Subcutaneous abdominal adipose tissue (tissue), 5 donors: Measurements from ENCODE around the gene CTBP2.

Experiments
- H3K27ac ChIP-seq: one replicate; pipeline ENCODE4 v1.7.0; 2013; ENCODE audit warnings: low read depth, mild to moderate bottlenecking, inconsistent platforms, low read length, moderate library complexity
- H3K27me3 ChIP-seq, 5 donors: one replicate each; pipeline ENCODE4 v1.7.0; 2013; ENCODE audit warnings: low read length in 5 of 5, inconsistent platforms in 1 of 5; ENCODE audit not compliant: control insufficient read depth in 5 of 5, insufficient read depth in 4 of 5
- H3K36me3 ChIP-seq, 5 donors: one replicate each; pipeline ENCODE4 v1.7.0; 2013; ENCODE audit warnings: low read length in 5 of 5; ENCODE audit not compliant: control insufficient read depth in 5 of 5, insufficient read depth in 5 of 5
- H3K4me1 ChIP-seq, 5 donors: one replicate each; pipeline ENCODE4 v1.7.0; 2013; ENCODE audit warnings: low read length in 5 of 5, mild to moderate bottlenecking in 3 of 5, moderate library complexity in 1 of 5; ENCODE audit not compliant: control insufficient read depth in 5 of 5, insufficient read depth in 5 of 5
- H3K4me3 ChIP-seq, 5 donors: one replicate each; pipeline ENCODE4 v1.7.0; 2013; ENCODE audit warnings: low read length in 5 of 5, low read depth in 1 of 5
- H3K9ac ChIP-seq, 5 donors: one replicate each; pipeline ENCODE4 v1.7.0; 2013; ENCODE audit warnings: low read length in 5 of 5, mild to moderate bottlenecking in 4 of 5, moderate library complexity in 3 of 5
- H3K9me3 ChIP-seq, 5 donors: one replicate each; pipeline ENCODE4 v1.7.0; 2013; ENCODE audit warnings: low read length in 5 of 5; ENCODE audit not compliant: control insufficient read depth in 5 of 5
- donor health status: healthy.
- donor health status: healthy.
- donor health status: healthy.
- donor health status: healthy.
- donor health status: healthy.

CTBP2 gene

DNA sequence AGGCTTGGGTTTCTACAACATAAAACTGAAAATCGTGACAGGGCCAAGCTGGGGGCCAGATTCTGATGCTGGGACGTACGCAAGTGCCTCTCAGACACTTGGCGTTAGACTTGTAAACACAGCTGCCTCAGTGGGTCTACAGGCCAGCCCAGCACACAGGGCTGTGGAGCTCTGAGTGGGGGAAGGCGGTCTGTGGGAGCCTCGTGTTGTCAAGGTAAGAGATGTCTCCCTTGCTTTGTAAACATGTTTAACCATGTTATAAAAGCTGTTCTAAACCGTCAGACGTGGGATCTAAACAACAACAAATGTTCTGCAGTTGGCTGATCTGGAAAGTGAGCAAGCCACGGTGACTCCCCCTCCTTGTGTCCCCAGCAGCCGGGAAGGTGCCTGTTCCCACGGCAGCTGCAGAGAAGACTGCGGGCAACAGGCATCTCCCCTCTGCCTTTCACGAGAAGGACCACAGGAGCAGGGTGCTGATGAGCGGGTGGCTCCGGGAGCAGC, 150.7 kb downstream of the CTBP2 start:
- Histone ChIP-seq H3K4me1 (peaks cover 4 to 41% (median 19%) of the 10 kb centered on the region in 5 donors), H3K27ac (no peak overlapping the region), H3K36me3 (peaks cover 0 to 30% (median 14%) of the 10 kb centered on the region in 5 donors), H3K27me3 (no peaks in the 10 kb centered on the region), H3K9ac (no peak overlapping the region), H3K9me3 (no peaks in the 10 kb centered on the region), H3K4me3 (no peak overlapping the region)

DNA sequence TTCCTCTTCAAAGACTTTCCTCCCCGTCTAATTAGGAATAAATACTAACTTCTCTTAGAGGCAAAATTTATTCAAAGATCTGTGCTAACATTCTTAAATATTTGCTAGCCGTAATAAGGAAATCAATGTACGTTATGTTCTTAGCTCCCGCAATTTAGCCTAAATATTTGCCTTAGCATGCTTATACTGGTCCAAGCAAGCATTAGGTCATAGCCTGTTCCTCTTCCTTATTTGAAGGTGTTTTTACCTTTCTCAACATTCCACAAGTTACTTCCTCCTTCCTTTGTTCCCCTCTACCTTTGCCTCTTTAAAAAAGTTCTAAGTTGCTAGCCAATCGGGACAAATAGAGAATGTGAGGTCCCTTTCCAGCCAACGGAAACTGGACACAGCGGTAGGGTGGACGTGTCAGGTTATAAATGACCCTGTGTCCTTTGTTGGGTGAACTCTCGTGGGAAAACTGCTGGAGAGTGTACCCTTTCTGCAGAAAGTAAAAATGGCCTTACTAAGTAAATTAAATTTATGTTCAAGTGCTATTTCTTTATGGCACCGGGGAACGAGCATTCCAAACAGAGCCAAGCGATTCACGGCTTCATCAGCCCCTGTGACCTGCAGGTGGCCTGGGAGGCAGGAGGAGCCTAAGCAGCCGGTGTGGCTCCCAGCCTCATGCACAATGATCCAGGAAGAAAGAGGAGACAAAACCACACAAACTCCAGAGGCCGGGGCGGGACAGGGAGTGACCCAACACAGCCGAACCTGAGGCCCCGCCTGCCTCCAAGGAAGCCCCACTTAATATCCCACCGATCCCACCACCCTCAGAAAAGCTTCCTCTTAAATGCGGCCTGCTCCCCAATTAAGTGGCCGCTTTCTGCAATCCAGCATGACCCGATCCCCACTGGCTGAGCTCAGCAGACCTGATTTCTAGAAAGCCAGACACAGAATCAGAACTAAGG, 151.4 kb downstream of the CTBP2 start:
- Histone ChIP-seq H3K36me3 (peaks cover 0 to 37% (median 17%) of the 10 kb centered on the region in 5 donors), H3K27ac (no peak overlapping the region), H3K4me3 (no peak overlapping the region), H3K27me3 (no peaks in the 10 kb centered on the region), H3K9ac (no peak overlapping the region), H3K9me3 (no peaks in the 10 kb centered on the region), H3K4me1 (peaks cover 0 to 35% (median 13%) of the 10 kb centered on the region in 5 donors)

DNA sequence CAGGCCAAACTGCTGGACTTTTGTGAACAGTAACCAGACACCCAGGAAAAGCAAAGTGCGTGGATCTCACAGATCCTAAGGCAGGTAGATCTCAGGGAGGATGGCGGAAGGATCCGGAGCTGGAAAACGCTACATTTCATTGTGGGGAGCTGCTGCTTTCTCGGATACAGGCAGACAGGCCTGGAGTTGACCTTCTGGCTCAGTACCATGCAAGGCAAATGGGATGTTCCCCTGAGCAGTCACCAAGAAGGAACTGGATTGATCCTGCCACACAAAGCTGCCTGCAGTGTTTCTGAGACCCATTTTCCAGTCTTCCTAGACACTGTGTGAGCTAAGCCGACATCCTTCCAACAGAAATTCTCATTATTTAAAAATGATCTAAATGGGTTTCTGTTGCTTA, 152.9 kb downstream of the CTBP2 start:
- Histone ChIP-seq H3K27ac (no peak overlapping the region), H3K9me3 (no peaks in the 10 kb centered on the region), H3K9ac (no peak overlapping the region), H3K4me3 (no peak overlapping the region), H3K27me3 (no peaks in the 10 kb centered on the region), H3K4me1 (peaks cover 0 to 30% (median 12%) of the 10 kb centered on the region in 5 donors), H3K36me3 (peaks cover 0 to 48% (median 26%) of the 10 kb centered on the region in 5 donors)

DNA sequence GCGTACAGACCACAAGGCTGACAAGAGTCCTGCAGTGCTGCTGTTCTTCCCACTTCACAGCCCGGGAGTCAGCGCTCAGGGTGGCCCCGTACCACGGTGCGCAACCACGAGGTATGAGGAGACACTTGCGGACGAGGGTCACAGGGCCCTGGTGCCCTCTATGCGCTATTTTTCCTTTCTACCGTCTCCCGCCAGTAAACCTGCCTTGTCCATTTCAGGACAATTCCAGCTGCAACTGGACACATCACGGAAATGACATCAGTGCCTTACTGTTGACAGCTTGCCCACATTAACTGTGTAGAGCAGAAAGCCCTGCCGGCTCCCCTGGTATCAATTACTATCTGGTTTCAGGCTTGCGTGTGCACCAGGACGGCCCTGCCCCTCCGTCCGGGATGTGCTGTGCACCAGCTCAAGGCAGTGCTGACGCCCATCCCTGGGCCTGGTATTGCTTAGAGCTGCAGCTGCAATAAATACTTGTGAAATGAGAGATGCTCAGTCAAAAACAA, 153.4 kb downstream of the CTBP2 start:
- Histone ChIP-seq H3K27me3 (no peaks in the 10 kb centered on the region), H3K36me3 (peaks cover 0 to 48% (median 26%) of the 10 kb centered on the region in 5 donors), H3K27ac (no peak overlapping the region), H3K4me1 (peaks cover 0 to 28% (median 12%) of the 10 kb centered on the region in 5 donors), H3K9ac (no peak overlapping the region), H3K9me3 (no peaks in the 10 kb centered on the region), H3K4me3 (no peak overlapping the region)

DNA sequence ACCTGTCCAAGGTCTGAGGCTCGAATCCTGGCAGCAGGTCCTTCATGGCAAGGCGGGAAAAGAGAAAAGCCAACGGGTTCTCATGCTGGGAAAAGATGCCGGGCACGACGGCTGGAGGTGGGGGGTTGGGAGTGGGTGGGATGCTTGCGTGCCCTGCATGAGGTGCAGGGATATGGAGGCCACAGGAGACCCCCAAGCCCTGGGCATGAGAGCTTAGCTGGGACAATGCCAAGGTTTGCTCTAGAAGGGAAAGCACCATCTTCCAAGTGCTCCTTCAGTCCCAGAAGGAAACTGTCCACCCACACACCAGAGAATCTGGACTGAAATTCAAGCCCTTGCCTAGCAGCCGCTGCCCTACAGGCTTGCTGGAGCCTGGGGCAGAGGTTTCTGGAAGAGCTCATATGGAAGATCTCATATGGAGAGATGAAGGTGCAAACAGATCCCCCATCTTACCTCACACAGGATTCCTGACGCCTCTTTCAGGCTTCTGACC, 154.1 kb downstream of the CTBP2 start:
- peaks cover 0 to 23% (median 12%) of the 10 kb centered on the region in 5 donors for H3K4me1 ChIP-seq

DNA sequence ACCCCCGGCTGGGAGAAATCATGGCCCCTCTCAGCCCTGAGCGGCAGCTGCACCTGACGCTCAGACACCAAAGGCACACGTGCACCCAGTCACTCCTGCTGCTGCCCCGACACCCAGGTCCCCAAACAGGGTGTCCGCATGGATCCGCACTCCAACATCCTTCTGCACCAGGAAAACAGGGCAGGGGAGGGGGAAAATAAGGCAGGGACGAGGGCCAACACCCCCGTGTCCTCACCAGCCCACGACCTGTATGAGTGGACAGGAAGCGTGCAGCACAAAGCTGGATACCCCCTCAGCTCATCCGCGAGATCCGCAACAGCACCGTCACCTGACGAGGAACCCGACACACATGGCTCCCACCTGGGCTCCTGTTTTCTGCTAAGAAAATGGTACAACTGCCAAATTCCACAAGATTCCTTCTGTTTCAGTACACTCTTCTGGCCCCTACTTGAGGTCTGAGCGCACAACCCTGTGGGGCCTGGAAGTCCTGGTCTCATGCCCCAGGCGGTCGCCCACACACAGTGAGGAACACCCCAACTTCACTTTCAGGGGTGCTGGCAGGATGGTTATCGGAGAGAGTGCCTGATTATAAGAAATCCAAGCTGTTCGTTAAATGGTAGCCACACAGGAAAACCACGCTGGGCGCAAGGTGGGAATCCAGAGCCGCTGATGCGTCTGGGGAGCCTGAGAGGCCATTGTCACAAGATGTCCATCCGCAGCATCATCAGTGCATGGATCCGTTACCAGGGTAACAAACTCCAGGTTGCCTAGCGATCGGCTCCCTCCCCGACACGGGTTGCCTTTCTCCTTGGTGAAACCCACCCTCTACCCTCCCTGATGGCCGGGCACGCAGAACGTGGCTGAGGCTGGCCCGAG, 154.8 kb downstream of the CTBP2 start:
- Histone ChIP-seq H3K4me3 (no peak overlapping the region), H3K27me3 (no peaks in the 10 kb centered on the region), H3K36me3 (peaks cover 0 to 59% (median 33%) of the 10 kb centered on the region in 5 donors), H3K9me3 (no peaks in the 10 kb centered on the region), H3K4me1 (peaks cover 0 to 23% (median 14%) of the 10 kb centered on the region in 5 donors), H3K9ac (no peak overlapping the region), H3K27ac (no peak overlapping the region)

More for the DNA sequence above, 154.1 kb downstream of the CTBP2 start:
- Histone ChIP-seq H3K27me3 (no peaks in the 10 kb centered on the region), H3K36me3 (peaks cover 0 to 52% (median 29%) of the 10 kb centered on the region in 5 donors), H3K4me3 (no peak overlapping the region), H3K27ac (no peak overlapping the region), H3K9me3 (no peaks in the 10 kb centered on the region), H3K9ac (no peak overlapping the region)

DNA sequence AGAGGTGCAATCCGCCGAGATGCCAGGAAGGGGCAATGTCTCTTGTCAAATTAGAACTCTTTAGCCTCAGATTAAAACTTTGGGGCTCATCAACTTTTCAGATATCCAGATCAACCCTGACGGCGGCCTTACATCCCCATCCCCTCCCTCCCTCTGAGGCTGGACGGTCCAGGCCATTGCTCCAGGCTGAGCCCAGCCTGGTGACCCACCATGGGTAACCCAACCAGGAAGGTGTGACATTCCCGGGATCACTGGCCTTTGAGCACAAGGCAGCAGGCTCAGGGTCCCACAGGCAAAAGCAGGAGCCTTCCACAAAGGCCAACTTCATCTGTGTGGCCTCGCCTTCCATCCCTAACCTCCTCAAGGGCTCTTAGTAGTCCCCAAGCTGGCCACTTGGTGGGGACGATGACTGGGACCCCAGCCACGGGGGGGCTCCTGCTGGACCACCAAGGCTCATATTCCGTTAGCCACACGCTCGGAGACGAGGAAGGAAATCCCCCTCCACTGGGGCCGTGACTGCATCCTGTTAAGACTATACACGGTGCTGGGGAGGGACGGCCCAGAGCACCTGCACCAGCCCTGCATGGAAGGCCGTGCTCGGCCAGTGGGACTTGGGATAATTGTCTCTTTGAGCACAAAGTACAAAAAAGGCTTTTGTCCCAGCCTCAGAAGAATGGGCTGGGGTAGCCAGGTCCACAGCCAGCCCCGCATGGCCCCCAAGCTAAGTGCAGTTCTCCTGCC, 155.6 kb downstream of the CTBP2 start:
- H3K27me3 ChIP-seq = no peaks in the 10 kb centered on the region
- H3K36me3 ChIP-seq = peaks cover 0 to 67% (median 39%) of the 10 kb centered on the region in 5 donors
- H3K4me1 ChIP-seq = peaks cover 4 to 31% (median 21%) of the 10 kb centered on the region in 5 donors
- H3K4me3 ChIP-seq = no peak overlapping the region
- H3K9ac ChIP-seq = no peak overlapping the region
- H3K27ac ChIP-seq = no peak overlapping the region
- H3K9me3 ChIP-seq = no peaks in the 10 kb centered on the region

DNA sequence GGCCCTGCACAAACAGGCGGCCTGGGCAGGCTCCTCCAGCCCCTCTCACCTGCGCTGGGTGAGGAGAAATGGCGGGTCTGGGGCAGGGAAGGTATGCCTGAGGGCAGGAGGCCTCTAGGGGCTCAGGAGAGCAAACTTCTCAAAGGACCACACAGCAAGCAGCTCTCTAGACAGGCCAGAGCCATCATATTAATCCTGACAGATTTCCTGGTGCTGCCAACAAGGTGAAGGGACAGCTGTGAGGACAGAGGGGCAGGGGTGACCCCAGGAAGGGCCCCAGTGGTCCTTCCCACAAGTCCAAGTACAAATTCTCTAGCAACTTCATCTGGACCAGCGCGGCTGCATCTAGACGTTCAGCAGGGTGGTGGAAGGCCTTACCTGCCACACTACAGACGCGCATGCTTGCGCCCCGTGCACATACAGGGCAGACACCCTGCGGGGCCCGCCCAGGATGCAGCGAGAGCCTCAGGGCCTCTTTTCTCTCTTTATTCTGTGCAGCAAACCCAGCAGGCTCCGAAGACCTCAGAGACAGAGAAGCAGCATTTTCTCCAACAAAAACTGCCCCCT, 156.4 kb downstream of the CTBP2 start:
- Histone ChIP-seq H3K36me3 (peaks cover 0 to 70% (median 41%) of the 10 kb centered on the region in 5 donors), H3K27ac (no peak overlapping the region), H3K9ac (no peak overlapping the region), H3K4me3 (no peak overlapping the region), H3K4me1 (peaks cover 9 to 39% (median 28%) of the 10 kb centered on the region in 5 donors), H3K9me3 (no peaks in the 10 kb centered on the region), H3K27me3 (no peaks in the 10 kb centered on the region)
